Right lobe of liver (tissue), 6 donors: ENCODE results near the gene ADGRD1. TPM values are rescaled to one million over a fixed set of nuclear protein-coding genes. Genes with fewer than 3 reads are reported as not detected.
A peak's percentile ranks its signal among the peaks of the same experiment; 100 is the strongest.

Source experiments
- ATAC-seq, 4 donors: fragments of 200-7000 bp; cut with Tn5 transposase; one replicate each; pipeline ENCODE4 v1.9.1; 2020; ENCODE audit warnings: mild to moderate bottlenecking in 4 of 4, moderate library complexity in 4 of 4
- DNase-seq, 3 donors: peaks; one replicate each; pipeline ENCODE4 v3.0.0-alpha.2; 2020
- H3K27ac ChIP-seq, 3 donors: fragments of 200-600 bp; one replicate each; pipeline ENCODE4 v1.8.0; 2022
- H3K27me3 ChIP-seq, 2 donors: fragments of 200-600 bp; one replicate each; pipeline ENCODE4 v1.8.0; 2022
- H3K36me3 ChIP-seq, 4 donors: fragments of 200-600 bp; sonication (generic) in 1 of 4; one replicate each; pipeline versions ENCODE4 v1.5.1 to v1.8.0; 2017 to 2022; ENCODE audit warnings: control low read depth in 1 of 4
- H3K4me1 ChIP-seq, 4 donors: fragments of 200-600 bp; sonication (generic) in 1 of 4; one replicate each; pipeline versions ENCODE4 v1.5.1 to v1.8.0; 2017 to 2022; ENCODE audit warnings: control low read depth in 1 of 4
- H3K4me3 ChIP-seq, 3 donors: fragments of 200-600 bp; one replicate each; pipeline ENCODE4 v1.8.0; 2022
- H3K9me3 ChIP-seq, 4 donors: fragments of 200-600 bp; sonication (generic) in 1 of 4; one replicate each; pipeline versions ENCODE4 v1.5.1 to v1.8.0; 2017 to 2022; ENCODE audit warnings: control low read depth in 1 of 4
- POLR2A ChIP-seq: fragments of 450-650 bp; IDR thresholded peaks from one replicate; pipeline ENCODE4 v1.6.1; 2017; ENCODE audit warnings: antibody characterized with exemption, mild to moderate bottlenecking
- WGBS: methylation state at CpG from one replicate; pipeline ENCODE4 v1.1.6; 2018; ENCODE audit warnings: low coverage, low lambda C conversion rate; ENCODE audit not compliant: insufficient coverage; ENCODE audit errors: missing lambda C conversion rate; 5-methylcytosine and 5-hydroxymethylcytosine counted together
- intact Hi-C, 2 donors: fragments of 100-400 bp; cut with DNase I; formaldehyde crosslinking; loops; one replicate each; pipeline versions ENCODE4 v1.11.2 to v1.14.1; 2022
- total RNA-seq, 6 experiments: library from RNA; depleted of rRNA in 2 of 6; stranded (reverse); fragments of >200 nt in 2 of 6; fragmentation: NEBNext Ultra II Directional in 3 of 6; extraction: Animal tissue kit (Norgen Biotek cat#: 25700) in 3 of 6; gene quantifications; one replicate each; pipeline versions ENCODE4 v1.1.0 to v1.2.4, GENCODE V29; 2016 to 2023
- TF ChIP-seq, protein P1 (sequence below), 4 donors: fragments of 200-600 bp in 3 of 4; fragments of 450-650 bp in 1 of 4; IDR thresholded peaks; one replicate each; pipeline versions ENCODE4 v1.5.1 to v1.8.0; 2016 to 2022; ENCODE audit warnings: antibody characterized with exemption in 4 of 4, mild to moderate bottlenecking in 2 of 4
- donor health status: DM: no; HTN: yes; CAD: no.
- donor health status: DM: no; HTN: no; CAD: no.
- donor health status: DM: no; HTN: no; CAD: no.
- donor health status: DM: no; HTN: yes; CAD: no.
- donor health status: DM: no; HTN: yes; CAD: no.

The ADGRD1 gene
- total RNA-seq, 6 experiments from 2014 or later = 4.7 to 17.0 (median 10.9) TPM

GRCh38 chr12:131130311-131130911, 176.7 kb downstream of the ADGRD1 start:
- H3K27ac ChIP-seq = no peak overlapping the region
- H3K9me3 ChIP-seq = no peaks in the 10 kb centered on the region
- H3K27me3 ChIP-seq = no peaks in the 10 kb centered on the region
- intact Hi-C loops = no loop called here
- no peaks in the 10 kb centered on the region for H3K36me3 ChIP-seq
- ATAC-seq (peak in 1 of 4 donors; percentile 11), DNase-seq (peak in 1 of 3 donors; percentile 33)
- no peaks in the 10 kb centered on the region for H3K4me1 ChIP-seq
- WGBS = 94% methylated on average over 13 of the region's 30 CpGs
- TF ChIP-seq POLR2A = no peak
- TF ChIP-seq, protein P1, sequence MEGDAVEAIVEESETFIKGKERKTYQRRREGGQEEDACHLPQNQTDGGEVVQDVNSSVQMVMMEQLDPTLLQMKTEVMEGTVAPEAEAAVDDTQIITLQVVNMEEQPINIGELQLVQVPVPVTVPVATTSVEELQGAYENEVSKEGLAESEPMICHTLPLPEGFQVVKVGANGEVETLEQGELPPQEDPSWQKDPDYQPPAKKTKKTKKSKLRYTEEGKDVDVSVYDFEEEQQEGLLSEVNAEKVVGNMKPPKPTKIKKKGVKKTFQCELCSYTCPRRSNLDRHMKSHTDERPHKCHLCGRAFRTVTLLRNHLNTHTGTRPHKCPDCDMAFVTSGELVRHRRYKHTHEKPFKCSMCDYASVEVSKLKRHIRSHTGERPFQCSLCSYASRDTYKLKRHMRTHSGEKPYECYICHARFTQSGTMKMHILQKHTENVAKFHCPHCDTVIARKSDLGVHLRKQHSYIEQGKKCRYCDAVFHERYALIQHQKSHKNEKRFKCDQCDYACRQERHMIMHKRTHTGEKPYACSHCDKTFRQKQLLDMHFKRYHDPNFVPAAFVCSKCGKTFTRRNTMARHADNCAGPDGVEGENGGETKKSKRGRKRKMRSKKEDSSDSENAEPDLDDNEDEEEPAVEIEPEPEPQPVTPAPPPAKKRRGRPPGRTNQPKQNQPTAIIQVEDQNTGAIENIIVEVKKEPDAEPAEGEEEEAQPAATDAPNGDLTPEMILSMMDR (IDR thresholded peaks at IDR 0.05) = no peak
- H3K4me3 ChIP-seq = no peak overlapping the region

- DNase-seq (peak in 1 of 3 donors; percentile 37), ATAC-seq (peak in 1 of 4 donors; percentile 5)
- H3K27ac ChIP-seq = no peak overlapping the region
- TF ChIP-seq POLR2A = no peak
- TF ChIP-seq, protein P1 (IDR thresholded peaks at IDR 0.05) = no peak
- 80% methylated on average over 1 of the region's 20 CpGs for WGBS
- no peak overlapping the region for H3K4me3 ChIP-seq
- intact Hi-C loops = no loop called here
- H3K36me3 ChIP-seq = no peaks in the 10 kb centered on the region
- H3K27me3 ChIP-seq = no peaks in the 10 kb centered on the region
- no peaks in the 10 kb centered on the region for H3K4me1 ChIP-seq
- no peaks in the 10 kb centered on the region for H3K9me3 ChIP-seq
These were observed 177.5 kb downstream of the ADGRD1 start for GRCh38 chr12:131131077-131131807.

DNA sequence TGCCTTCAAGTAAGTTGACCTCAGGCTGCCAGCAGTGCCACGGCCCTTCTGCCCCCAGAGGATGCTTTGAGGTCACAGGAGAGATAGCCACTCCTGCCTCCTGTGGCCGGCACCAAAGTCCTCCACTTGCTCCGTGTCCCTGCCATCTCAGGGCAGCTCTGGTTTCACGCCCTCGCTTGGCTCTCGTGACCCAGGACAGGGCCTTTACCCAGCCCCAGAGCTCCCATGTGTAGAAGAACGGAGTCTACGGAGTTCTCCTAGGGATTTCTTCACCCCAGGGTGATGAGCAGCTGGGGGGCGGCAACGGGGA, 178.1 kb downstream of the ADGRD1 start:
- Histone ChIP-seq H3K4me1 (no peaks in the 10 kb centered on the region), H3K4me3 (no peak overlapping the region), H3K36me3 (no peaks in the 10 kb centered on the region), H3K27me3 (no peaks in the 10 kb centered on the region), H3K9me3 (no peaks in the 10 kb centered on the region), H3K27ac (no peak overlapping the region)
- intact Hi-C loops = no loop called here
- WGBS = 74% methylated on average over 4 of the region's 10 CpGs
- no peak for TF ChIP-seq POLR2A
- TF ChIP-seq, protein P1 (IDR thresholded peaks at IDR 0.05) = no peak
- no peak for ATAC-seq
- DNase-seq = peak in 1 of 3 donors; percentile 33

- H3K36me3 ChIP-seq = no peaks in the 10 kb centered on the region
- no peaks in the 10 kb centered on the region for H3K4me1 ChIP-seq
- intact Hi-C loops = no loop called here
- TF ChIP-seq POLR2A = no peak
- TF ChIP-seq, protein P1 (IDR thresholded peaks at IDR 0.05) = peak; percentile 63 to 75 (median 68)
- H3K9me3 ChIP-seq = no peaks in the 10 kb centered on the region
- DNase-seq = peak in 2 of 3 donors; percentile 51 to 54
- H3K4me3 ChIP-seq = no peak overlapping the region
- no peak overlapping the region for H3K27ac ChIP-seq
- no peaks in the 10 kb centered on the region for H3K27me3 ChIP-seq
- WGBS = 45% methylated on average over 6 of the region's 29 CpGs
- peak; percentile 23 to 72 (median 67) for ATAC-seq
These were observed 178.6 kb downstream of the ADGRD1 start for GRCh38 chr12:131132118-131132892.
